K562 (cell line): ENCODE measurements around the gene PIGQ. TPM values are rescaled to one million over a fixed set of nuclear protein-coding genes. Genes with fewer than 3 reads are reported as not detected.

Experiments used
- ARHGAP35 ChIP-seq: fragments of 450-650 bp; IDR thresholded peaks from 2 replicates; pipeline ENCODE4 v1.6.1; 2018; ENCODE audit not compliant: partially characterized antibody
- BDP1 ChIP-seq: IDR thresholded peaks from 3 replicates; pipeline ENCODE4 v1.6.1; 2011; ENCODE audit not compliant: insufficient read length, insufficient read depth
- CCNT2 ChIP-seq: IDR thresholded peaks from 2 replicates; pipeline ENCODE4 v1.6.1; 2011; ENCODE audit warnings: borderline replicate concordance, low read depth, mild to moderate bottlenecking, moderate library complexity, mixed read lengths, low read length; ENCODE audit not compliant: insufficient read length; ENCODE audit errors: extremely low read depth
- CHD1 ChIP-seq: fragments of 200-600 bp; sonication (generic); IDR thresholded peaks from one replicate; pipeline ENCODE4 v1.6.1; 2012; ENCODE audit warnings: mild to moderate bottlenecking, moderate library complexity, low read length, inconsistent platforms
- CTCFL ChIP-seq: IDR thresholded peaks from 2 replicates; pipeline ENCODE4 v1.6.1; 2011; ENCODE audit warnings: borderline replicate concordance, low read depth, mild to moderate bottlenecking, moderate library complexity, low read length; ENCODE audit not compliant: insufficient read depth, poor library complexity, severe bottlenecking
- HSF4 ChIP-seq: fragments of 250-450 bp; sonication (Bioruptor Pico); IDR thresholded peaks from 2 replicates; pipeline ENCODE4 v2.1.2; 2022; ENCODE audit warnings: mild to moderate bottlenecking, moderate library complexity, borderline replicate concordance
- KLF13 ChIP-seq: fragments of 450-650 bp; IDR thresholded peaks from 2 replicates; pipeline ENCODE4 v1.6.1; 2016; ENCODE audit warnings: missing genetic modification characterization, low read depth, mild to moderate bottlenecking, missing compliant biosample characterization, moderate library complexity, borderline replicate concordance
- NBN ChIP-seq: fragments of 450-650 bp; IDR thresholded peaks from 2 replicates; pipeline ENCODE4 v1.6.1; 2016; ENCODE audit warnings: low read depth, mild to moderate bottlenecking
- NFE2L1 ChIP-seq: fragments of 450-650 bp; IDR thresholded peaks from 2 replicates; pipeline ENCODE4 v1.6.1; 2016; ENCODE audit warnings: missing genetic modification characterization, low read depth, mild to moderate bottlenecking, missing compliant biosample characterization, moderate library complexity, borderline replicate concordance
- NR2C1 ChIP-seq, 2 experiments: fragments of 450-650 bp; IDR thresholded peaks; 2 replicates each; pipeline ENCODE4 v1.6.1; 2017; ENCODE audit warnings: mild to moderate bottlenecking in 2 of 2, antibody characterized with exemption in 1 of 2, inconsistent platforms in 1 of 2, missing compliant biosample characterization in 1 of 2, missing genetic modification characterization in 1 of 2
- REST ChIP-seq, 2 experiments: fragments of 450-650 bp; formaldehyde crosslinking in 1 of 2; IDR thresholded peaks; 2 replicates each; pipeline versions ENCODE4 v1.4.0 to v1.6.1; 2014 to 2020; ENCODE audit warnings: mild to moderate bottlenecking in 2 of 2, borderline replicate concordance in 1 of 2, low read depth in 1 of 2
- SIX5 ChIP-seq, 2 experiments: IDR thresholded peaks; 2 replicates each; pipeline ENCODE4 v1.6.1; 2011; ENCODE audit warnings: low read length in 2 of 2, borderline replicate concordance in 1 of 2, low read depth in 1 of 2, mild to moderate bottlenecking in 1 of 2, moderate library complexity in 1 of 2; ENCODE audit not compliant: insufficient read depth in 1 of 2
- U2AF2 ChIP-seq: fragments of 200-400 bp; formaldehyde crosslinking; optimal IDR thresholded peaks from 2 replicates; pipeline ENCODE3; 2017; ENCODE audit warnings: low read depth, mild to moderate bottlenecking, low read length
- WHSC1 ChIP-seq: IDR thresholded peaks from one replicate; pipeline ENCODE4 v1.6.1; 2012; ENCODE audit warnings: low read length, control low read depth, inconsistent platforms
- XRCC5 ChIP-seq: fragments of 200-400 bp; formaldehyde crosslinking; IDR thresholded peaks from 2 replicates; pipeline ENCODE4 v1.6.1; 2017; ENCODE audit warnings: low read depth, mild to moderate bottlenecking, low read length
- ZBTB8A ChIP-seq: fragments of 450-650 bp; IDR thresholded peaks from 2 replicates; pipeline ENCODE4 v1.6.1; 2018; ENCODE audit warnings: mild to moderate bottlenecking, moderate library complexity; ENCODE audit not compliant: partially characterized antibody
- polyA plus RNA-seq, 8 experiments: library from polyadenylated mRNA; depleted of rRNA in 4 of 8; stranded (reverse) in 5 of 8; unstranded in 3 of 8; fragments of >200 nt; fragmentation: Nextera tagmentation in 2 of 8; fragmentation: Illumina TruSeq in 1 of 8; extraction: Ambion mirVana in 2 of 8; extraction: Trizol in 1 of 8; gene quantifications; 2 replicates each; pipeline versions ENCODE4 v1.2.1 to v1.2.3, GENCODE V29; 2011 to 2014; ENCODE audit warnings: inconsistent platforms in 1 of 8, missing spikeins in 1 of 8
- total RNA-seq, 7 experiments: library from RNA; depleted of rRNA in 6 of 7; stranded (reverse); fragments of >200 nt in 6 of 7; fragmentation: Illumina TruSeq in 2 of 7; extraction: Trizol in 2 of 7; gene quantifications; 2 replicates each; pipeline versions ENCODE4 v1.2.1 to v1.2.3, GENCODE V29; 2011 to 2021; ENCODE audit warnings: low replicate concordance in 1 of 7

The PIGQ gene
- total and polyA plus RNA-seq, 9 of the 15 experiments (the other 6 are each of a cell fraction or from before 2014, with no cell fraction given), result 0.20 to 49.6 (median 11.7) TPM

- no peak for TF ChIP-seq KLF13
- TF ChIP-seq REST (IDR thresholded peaks at IDR 0.05; ENCODE audit: borderline replicate concordance), result no peak
- TF ChIP-seq REST (CRISPR knock-in tag; IDR thresholded peaks at IDR 0.05; ENCODE audit: low read depth), result no peak
- TF ChIP-seq SIX5 (IDR thresholded peaks at IDR 0.05; ENCODE audit: borderline replicate concordance in 1 of 2, insufficient read depth in 1 of 2, low read depth in 1 of 2, low read length in 2 of 2), result no peak
- no peak for TF ChIP-seq CCNT2
- peak; percentile 9 for TF ChIP-seq CTCFL
- TF ChIP-seq NBN, result no peak
- no peak for TF ChIP-seq BDP1
- TF ChIP-seq CHD1, result no peak
- no peak for TF ChIP-seq ZBTB8A
- TF ChIP-seq HSF4, result no peak
- no peak for TF ChIP-seq XRCC5
- no peak for TF ChIP-seq NFE2L1
- TF ChIP-seq WHSC1, result no peak
- TF ChIP-seq ARHGAP35, result no peak
- TF ChIP-seq NR2C1 (IDR thresholded peaks at IDR 0.05), result no peak
- TF ChIP-seq NR2C1 (tag; IDR thresholded peaks at IDR 0.05), result no peak
- no peak for TF ChIP-seq U2AF2
These were observed 32.1 kb upstream of the PIGQ start (continued) for GRCh38 chr16:537415-538335.
